H1 (cell line): ENCODE measurements around the gene ATP6V1B1.

Experiments used
- GTF2F1 ChIP-seq: IDR thresholded peaks from 2 replicates; pipeline ENCODE4 v1.6.1; 2012; ENCODE audit warnings: low read depth, low read length, improper control_type of control experiment, borderline replicate concordance
- POLR2A ChIP-seq, 2 experiments: IDR thresholded peaks; 1 replicate in 1 of 2; 2 replicates in 1 of 2; pipeline ENCODE4 v1.6.1; 2011; ENCODE audit warnings: low read depth in 2 of 2, low read length in 2 of 2, mild to moderate bottlenecking in 2 of 2; ENCODE audit errors: control extremely low read depth in 1 of 2

DNA sequence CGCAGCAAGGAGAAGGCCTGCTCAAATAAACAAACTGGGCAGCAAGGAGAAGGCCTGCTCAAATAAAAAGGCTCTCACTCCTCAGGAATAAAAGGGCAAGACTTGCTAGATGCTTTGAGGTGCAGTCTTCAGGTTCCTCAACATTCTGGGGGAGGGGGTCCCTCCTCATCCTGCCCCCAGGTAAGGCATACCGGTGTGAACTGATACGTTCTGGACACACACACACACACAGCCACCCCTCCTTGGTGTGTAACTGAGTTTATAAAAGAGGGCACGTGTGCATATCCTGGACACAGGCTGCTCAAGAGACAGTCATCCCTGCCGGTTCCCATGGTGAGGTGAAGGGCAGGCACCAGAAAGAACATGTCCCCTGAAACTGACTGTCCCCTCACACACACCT, 54.5 kb downstream of the ATP6V1B1 start:
- TF ChIP-seq POLR2A (IDR thresholded peaks at IDR 0.05; ENCODE audit: control extremely low read depth in 1 of 2, low read depth in 2 of 2, low read length in 2 of 2) (no peak), GTF2F1 (no peak)
